Sigmoid colon (tissue), 7 donors: ENCODE measurements around the gene FUCA1. TPM values are rescaled to one million over a fixed set of nuclear protein-coding genes. Genes with fewer than 3 reads are reported as not detected.

Experiments used
- DNase-seq: peaks from one replicate; pipeline ENCODE4 v3.0.0-alpha.2; 2019
- H3K27ac ChIP-seq, 4 donors: fragments of 200-600 bp; sonication (generic); one replicate each; pipeline ENCODE4 v1.5.1; 2016 to 2019; ENCODE audit warnings: mild to moderate bottlenecking in 1 of 4
- H3K27me3 ChIP-seq, 3 donors: fragments of 200-600 bp; sonication (generic); one replicate each; pipeline ENCODE4 v1.5.1; 2019; ENCODE audit warnings: mild to moderate bottlenecking in 1 of 3
- H3K36me3 ChIP-seq, 4 donors: fragments of 200-600 bp; sonication (generic); one replicate each; pipeline ENCODE4 v1.5.1; 2016 to 2019
- H3K4me1 ChIP-seq, 4 donors: fragments of 200-600 bp; sonication (generic); one replicate each; pipeline ENCODE4 v1.5.1; 2017 to 2019
- H3K4me3 ChIP-seq, 4 donors: fragments of 200-600 bp; sonication (generic); one replicate each; pipeline ENCODE4 v1.5.1; 2017 to 2019; ENCODE audit warnings: mild to moderate bottlenecking in 2 of 4, moderate library complexity in 1 of 4
- H3K9me3 ChIP-seq, 4 donors: fragments of 200-600 bp in 3 of 4; sonication (generic) in 3 of 4; one replicate each; pipeline versions ENCODE4 v1.5.1 to v1.6.1; 2013 to 2019
- CTCF ChIP-seq, 4 experiments: fragments of 450-650 bp in 3 of 4; fragments of 200-600 bp in 1 of 4; IDR thresholded peaks; one replicate each; pipeline ENCODE4 v1.5.1; 2016 to 2019; ENCODE audit warnings: antibody characterized with exemption in 4 of 4, mild to moderate bottlenecking in 3 of 4, moderate library complexity in 2 of 4
- EP300 ChIP-seq, 4 donors: sonication (generic); formaldehyde crosslinking; IDR thresholded peaks; one replicate each; pipeline ENCODE4 v1.6.1; 2017; ENCODE audit warnings: antibody characterized with exemption in 4 of 4
- POLR2A ChIP-seq, 2 donors: fragments of 450-650 bp; IDR thresholded peaks; one replicate each; pipeline ENCODE4 v1.6.1; 2016; ENCODE audit warnings: antibody characterized with exemption in 2 of 2, mild to moderate bottlenecking in 2 of 2, moderate library complexity in 2 of 2
- POLR2AphosphoS5 ChIP-seq, 4 donors: sonication (generic); formaldehyde crosslinking; IDR thresholded peaks; one replicate each; pipeline ENCODE4 v1.6.1; 2017; ENCODE audit warnings: antibody characterized with exemption in 4 of 4
- WGBS, 2 donors: extraction: QIAGEN DNeasy Blood & Tissue Kit; methylation state at CpG; one replicate each; pipeline ENCODE4 v1.1.7; 2013; 5-methylcytosine and 5-hydroxymethylcytosine counted together
- intact Hi-C: fragments of 100-400 bp; cut with DNase I; formaldehyde crosslinking; loops from one replicate; pipeline ENCODE4 v1.15.1; 2023
- polyA plus RNA-seq, 3 donors: library from polyadenylated mRNA; stranded (reverse); fragments of 200-250 nt; gene quantifications; one replicate each; pipeline ENCODE4 v1.2.3, GENCODE V29; 2013
- total RNA-seq, 4 donors: library from RNA; depleted of rRNA; stranded (reverse); fragments of >200 nt; gene quantifications; one replicate each; pipeline ENCODE4 v1.1.0, GENCODE V29; 2016
- donor health status: healthy with polysubstance abuse.
- donor health status: Bipolar disorder and iron deficiency.
- donor health status: healthy.

Gene FUCA1
- total and polyA plus RNA-seq, 7 donors, result 14.1 to 260 (median 28.9) TPM

GRCh38 chr1:23810818-23811540 is 57.1 kb downstream of the FUCA1 start:
- peaks cover 0 to 6% (median 2%) of the 10 kb centered on the region in 4 donors for H3K4me1 ChIP-seq
- WGBS, 2 donors, result 15 to 33% methylated on average over 3 of the region's 3 CpGs
- no peaks in the 10 kb centered on the region for H3K9me3 ChIP-seq
- peaks cover 2 to 57% (median 40%) of the 10 kb centered on the region in 4 donors for H3K36me3 ChIP-seq
- no peak overlapping the region for H3K4me3 ChIP-seq
- H3K27ac ChIP-seq, result no peak overlapping the region
- no peak for DNase-seq
- TF ChIP-seq EP300 (IDR thresholded peaks at IDR 0.05), result no peak
- peak; percentile 8 to 64 (median 34) for TF ChIP-seq CTCF (IDR thresholded peaks at IDR 0.05)
- intact Hi-C loops, result loop anchor here (5.0 kb wide), 1 partner anchor 106 kb away; no protein-coding TSS in a partner anchor
- no peaks in the 10 kb centered on the region for H3K27me3 ChIP-seq

- Histone ChIP-seq H3K27ac (peak overlapping the region in 3 of 4 donors; percentile 10 to 58 (median 46)), H3K4me3 (no peak overlapping the region)
- WGBS, 2 donors, result 6 to 16% methylated on average over 6 of the region's 6 CpGs
These were observed 58.3 kb downstream of the FUCA1 start for GRCh38 chr1:23809751-23810171.

GRCh38 chr1:23807453-23807852 is 60.6 kb downstream of the FUCA1 start:
- Histone ChIP-seq H3K4me1 (peaks cover 0 to 6% (median 2%) of the 10 kb centered on the region in 4 donors), H3K27ac (no peak overlapping the region), H3K9me3 (no peaks in the 10 kb centered on the region), H3K27me3 (no peaks in the 10 kb centered on the region), H3K36me3 (peaks cover 0 to 35% (median 19%) of the 10 kb centered on the region in 4 donors), H3K4me3 (no peak overlapping the region)
- 53 to 72% methylated on average over 3 of the region's 3 CpGs for WGBS, 2 donors
- intact Hi-C loops, result loop anchor here (10.0 kb wide), 1 partner anchor 57 kb away; the partner anchor contains the start of gene FUCA1
- DNase-seq, result no peak
- no peak for TF ChIP-seq POLR2AphosphoS5 (IDR thresholded peaks at IDR 0.05)
- no peak for TF ChIP-seq EP300 (IDR thresholded peaks at IDR 0.05)
- TF ChIP-seq POLR2A (IDR thresholded peaks at IDR 0.05), result no peak
- no peak for TF ChIP-seq CTCF (IDR thresholded peaks at IDR 0.05)

More at GRCh38 chr1:23809751-23810171, 58.3 kb downstream of the FUCA1 start:
- Histone ChIP-seq H3K4me1 (peaks cover 0 to 6% (median 2%) of the 10 kb centered on the region in 4 donors), H3K36me3 (peaks cover 0 to 44% (median 33%) of the 10 kb centered on the region in 4 donors), H3K27me3 (no peaks in the 10 kb centered on the region), H3K9me3 (no peaks in the 10 kb centered on the region)
- intact Hi-C loops, result loop anchor here (5.0 to 10.0 kb wide), 2 partner anchors 55 to 108 kb away; partner anchors contain the start of gene FUCA1
- TF ChIP-seq EP300 (IDR thresholded peaks at IDR 0.05) (no peak), CTCF (IDR thresholded peaks at IDR 0.05) (peak; percentile 44 to 73 (median 58)), POLR2A (IDR thresholded peaks at IDR 0.05) (no peak), POLR2AphosphoS5 (IDR thresholded peaks at IDR 0.05) (peak in 1 of 4 donors; percentile 8)
- DNase-seq, result peak; percentile 83

GRCh38 chr1:23806280-23806679 is 61.8 kb downstream of the FUCA1 start:
- Histone ChIP-seq H3K27ac (no peak overlapping the region), H3K9me3 (no peaks in the 10 kb centered on the region), H3K4me1 (peaks cover 0 to 14% (median 7%) of the 10 kb centered on the region in 4 donors), H3K4me3 (no peak overlapping the region), H3K27me3 (no peaks in the 10 kb centered on the region), H3K36me3 (peaks cover 0 to 28% (median 12%) of the 10 kb centered on the region in 4 donors)
- intact Hi-C loops, result loop anchor here (10.0 kb wide), 1 partner anchor 59 kb away; the partner anchor contains the start of gene FUCA1
- TF ChIP-seq POLR2A (IDR thresholded peaks at IDR 0.05), result no peak
- TF ChIP-seq CTCF (IDR thresholded peaks at IDR 0.05), result no peak
- no peak for TF ChIP-seq EP300 (IDR thresholded peaks at IDR 0.05)
- no peak for TF ChIP-seq POLR2AphosphoS5 (IDR thresholded peaks at IDR 0.05)
- 77 to 81% methylated on average over 6 of the region's 6 CpGs for WGBS, 2 donors
- DNase-seq, result peak; percentile 33
